Measurements from ENCODE around the gene NUP62. TPM values are rescaled to one million over a fixed set of nuclear protein-coding genes. Genes with fewer than 3 reads are reported as not detected.

NUP62 gene
- total and polyA plus RNA-seq, 4 donors: 14.2 to 19.8 (median 18.1) TPM

DNA sequence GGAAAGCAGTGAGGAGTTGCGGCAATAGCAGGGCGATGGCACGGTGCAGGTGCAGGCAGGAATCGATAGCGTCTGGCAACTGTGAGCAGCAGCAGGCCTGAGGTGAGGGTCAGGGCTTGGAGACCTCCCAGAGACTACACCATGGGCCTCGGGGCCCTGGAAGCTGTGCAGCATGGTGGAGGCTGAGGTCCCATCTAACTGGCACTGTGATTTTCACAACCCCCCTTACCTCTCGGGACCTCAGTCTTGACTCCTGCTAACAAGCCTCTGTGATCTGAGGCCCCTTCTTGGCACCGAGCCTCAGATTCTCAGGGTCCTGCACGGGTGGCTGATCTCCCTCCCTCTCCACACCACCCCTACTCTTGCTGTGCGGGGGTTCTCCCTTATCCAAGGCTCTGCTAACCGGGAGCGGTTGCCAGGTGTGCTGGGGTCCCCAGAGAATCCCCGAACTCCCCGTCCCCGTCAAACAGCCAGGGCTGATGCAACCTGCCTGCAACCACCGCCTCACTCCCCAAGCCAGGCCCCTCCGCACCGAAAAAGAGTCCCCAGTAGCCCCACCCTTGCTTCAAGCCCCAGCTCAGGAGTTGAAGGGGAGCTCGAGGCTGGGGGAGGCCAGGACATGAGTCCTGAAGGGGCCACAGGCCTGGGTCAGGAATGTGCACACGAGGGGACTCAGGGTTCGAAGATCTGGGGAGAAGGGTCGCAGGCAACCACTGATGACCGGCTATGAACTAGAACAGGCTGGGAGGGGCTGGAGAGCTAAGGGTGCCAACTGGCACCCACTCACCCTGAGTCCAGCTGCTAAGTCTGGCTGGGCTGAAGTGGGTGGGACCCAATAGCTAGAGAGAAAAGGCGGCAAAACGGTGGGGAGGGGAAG, 5.1 kb downstream of the NUP62 start (continued):
- no peak for TF ChIP-seq CTCF (IDR thresholded peaks at IDR 0.05; ENCODE audit: low read depth, low read length, missing input control)
- no peak for TF ChIP-seq REST (IDR thresholded peaks at IDR 0.05)
- TF ChIP-seq SP1 (IDR thresholded peaks at IDR 0.05): peak; percentile 67
- TF ChIP-seq HNF4G (IDR thresholded peaks at IDR 0.05): peak; percentile 8

- WGBS: 39% methylated on average over 31 of the region's 31 CpGs
- Histone ChIP-seq H3K27ac (ENCODE audit: low read depth in 1 of 2, low read length in 2 of 2) (peak overlapping the region; percentile 96), H3K36me3 (ENCODE audit: control insufficient read depth in 4 of 4, insufficient read depth in 3 of 4, low read depth in 1 of 4, low read length in 3 of 4) (no peaks in the 10 kb centered on the region), H3K9ac (ENCODE audit: low read depth in 1 of 2, low read length in 2 of 2) (peak overlapping the region; percentile 77 to 85), H3K27me3 (ENCODE audit: control insufficient read depth in 4 of 4, insufficient read depth in 4 of 4, low read length in 3 of 4) (no peaks in the 10 kb centered on the region), H3K4me3 (ENCODE audit: low read depth in 1 of 3, low read length in 3 of 3) (peak overlapping the region; percentile 7 to 44 (median 12)), H3K4me1 (ENCODE audit: control insufficient read depth in 4 of 4, insufficient read depth in 4 of 4, low read length in 3 of 4) (peaks cover 13 to 51% (median 37%) of the 10 kb centered on the region in 4 donors), H3K9me3 (ENCODE audit: control insufficient read depth in 4 of 4, low read length in 3 of 4) (no peaks in the 10 kb centered on the region)
- DNase-seq (ENCODE audit: low spot score): peak; percentile 67
- TF ChIP-seq RAD21 (IDR thresholded peaks at IDR 0.05): peak in 1 of 2 donors; percentile 40
- peak; percentile 99 for TF ChIP-seq RXRA (IDR thresholded peaks at IDR 0.05)
- peak; percentile 99 for TF ChIP-seq SP1 (IDR thresholded peaks at IDR 0.05)
- no peak for TF ChIP-seq CTCF (IDR thresholded peaks at IDR 0.05; ENCODE audit: low read depth, low read length, missing input control)
- peak; percentile 74 to 92 for TF ChIP-seq JUND (IDR thresholded peaks at IDR 0.05)
- peak; percentile 83 for TF ChIP-seq YY1 (IDR thresholded peaks at IDR 0.05)
- TF ChIP-seq, protein P1, sequence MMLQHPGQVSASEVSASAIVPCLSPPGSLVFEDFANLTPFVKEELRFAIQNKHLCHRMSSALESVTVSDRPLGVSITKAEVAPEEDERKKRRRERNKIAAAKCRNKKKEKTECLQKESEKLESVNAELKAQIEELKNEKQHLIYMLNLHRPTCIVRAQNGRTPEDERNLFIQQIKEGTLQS (IDR thresholded peaks at IDR 0.05): peak; percentile 79
- peak; percentile 56 for TF ChIP-seq FOXA2 (IDR thresholded peaks at IDR 0.05)
- TF ChIP-seq REST (IDR thresholded peaks at IDR 0.05): peak; percentile 47
- TF ChIP-seq TAF1 (conservative IDR thresholded peaks at IDR 0.05): peak; percentile 87
- TF ChIP-seq, protein P2, sequence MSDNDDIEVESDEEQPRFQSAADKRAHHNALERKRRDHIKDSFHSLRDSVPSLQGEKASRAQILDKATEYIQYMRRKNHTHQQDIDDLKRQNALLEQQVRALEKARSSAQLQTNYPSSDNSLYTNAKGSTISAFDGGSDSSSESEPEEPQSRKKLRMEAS (IDR thresholded peaks at IDR 0.05): peak; percentile 88
- TF ChIP-seq EGR1 (IDR thresholded peaks at IDR 0.05; ENCODE audit: low read depth in 2 of 2): peak; percentile 32 to 50
- peak; percentile 99 for TF ChIP-seq HNF4G (IDR thresholded peaks at IDR 0.05)
- TF ChIP-seq GABPA (IDR thresholded peaks at IDR 0.05 in 1 of 2, conservative IDR thresholded peaks at IDR 0.05 in 1 of 2): peak in 1 of 2 donors; percentile 8
- TF ChIP-seq FOXA1 (IDR thresholded peaks at IDR 0.05): peak; percentile 17
- TF ChIP-seq ZBTB33 (IDR thresholded peaks at IDR 0.05): peak; percentile 95
Measured at GRCh38 chr19:49923055-49924003, 6.0 kb downstream of the NUP62 start.
